Measurements from ENCODE around the gene CROCC2. TPM values are rescaled to one million over a fixed set of nuclear protein-coding genes. Genes with fewer than 3 reads are reported as not detected.

Gene CROCC2
- total and polyA plus RNA-seq, 2 of the 13 experiments (the other 11 are each of a cell fraction or from before 2014, with no cell fraction given): not detected

GRCh38 chr2:240876475-240877251 is 29.5 kb upstream of the CROCC2 start (continued):
- TF ChIP-seq YY1 (IDR thresholded peaks at IDR 0.05; ENCODE audit: insufficient read depth, insufficient replicate concordance, low read depth, low read length): peak; percentile 79
- TF ChIP-seq, protein P1, sequence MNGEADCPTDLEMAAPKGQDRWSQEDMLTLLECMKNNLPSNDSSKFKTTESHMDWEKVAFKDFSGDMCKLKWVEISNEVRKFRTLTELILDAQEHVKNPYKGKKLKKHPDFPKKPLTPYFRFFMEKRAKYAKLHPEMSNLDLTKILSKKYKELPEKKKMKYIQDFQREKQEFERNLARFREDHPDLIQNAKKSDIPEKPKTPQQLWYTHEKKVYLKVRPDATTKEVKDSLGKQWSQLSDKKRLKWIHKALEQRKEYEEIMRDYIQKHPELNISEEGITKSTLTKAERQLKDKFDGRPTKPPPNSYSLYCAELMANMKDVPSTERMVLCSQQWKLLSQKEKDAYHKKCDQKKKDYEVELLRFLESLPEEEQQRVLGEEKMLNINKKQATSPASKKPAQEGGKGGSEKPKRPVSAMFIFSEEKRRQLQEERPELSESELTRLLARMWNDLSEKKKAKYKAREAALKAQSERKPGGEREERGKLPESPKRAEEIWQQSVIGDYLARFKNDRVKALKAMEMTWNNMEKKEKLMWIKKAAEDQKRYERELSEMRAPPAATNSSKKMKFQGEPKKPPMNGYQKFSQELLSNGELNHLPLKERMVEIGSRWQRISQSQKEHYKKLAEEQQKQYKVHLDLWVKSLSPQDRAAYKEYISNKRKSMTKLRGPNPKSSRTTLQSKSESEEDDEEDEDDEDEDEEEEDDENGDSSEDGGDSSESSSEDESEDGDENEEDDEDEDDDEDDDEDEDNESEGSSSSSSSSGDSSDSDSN (CRISPR knock-in tag; IDR thresholded peaks at IDR 0.05): peak; percentile 80
- TF ChIP-seq ZNF576 (CRISPR knock-in tag; IDR thresholded peaks at IDR 0.05): peak; percentile 88; the same call in 1 of the 2 replicates
- TF ChIP-seq ZNF441 (CRISPR knock-in tag; IDR thresholded peaks at IDR 0.05; ENCODE audit: borderline replicate concordance): peak; percentile 90
- no peak for TF ChIP-seq ZBTB8A (CRISPR knock-in tag; IDR thresholded peaks at IDR 0.05; ENCODE audit: borderline replicate concordance, low read depth)
- no peak; the same call in 1 of the 2 replicates for TF ChIP-seq ZSCAN22 (CRISPR knock-in tag; IDR thresholded peaks at IDR 0.05)
- TF ChIP-seq GTF3A (CRISPR knock-in tag; conservative IDR thresholded peaks at IDR 0.05): no peak; the same call in 1 of the 2 replicates
- TF ChIP-seq SOX6 (IDR thresholded peaks at IDR 0.05): no peak
- TF ChIP-seq SOX6 (CRISPR knock-in tag; IDR thresholded peaks at IDR 0.05): peak; percentile 81
- peak; percentile 53; the same call in 1 of the 2 replicates for TF ChIP-seq ZNF740 (CRISPR knock-in tag; IDR thresholded peaks at IDR 0.05)
- TF ChIP-seq MEIS2 (CRISPR knock-in tag; IDR thresholded peaks at IDR 0.05): peak; percentile 81
- TF ChIP-seq TAF15 (IDR thresholded peaks at IDR 0.05; ENCODE audit: low read depth, low read length, poor library complexity, severe bottlenecking): no peak
- no peak for TF ChIP-seq ZBTB14 (CRISPR knock-in tag; IDR thresholded peaks at IDR 0.05)
- no peak for TF ChIP-seq HNRNPH1 (optimal IDR thresholded peaks at IDR 0.05; ENCODE audit: low read depth, low read length)
- peak; percentile 87; the same call in 1 of the 2 replicates for TF ChIP-seq ZNF713 (CRISPR knock-in tag; IDR thresholded peaks at IDR 0.05)
- TF ChIP-seq ZNF451 (CRISPR knock-in tag; IDR thresholded peaks at IDR 0.05): peak; percentile 93
- peak; percentile 95 for TF ChIP-seq ZNF414 (CRISPR knock-in tag; IDR thresholded peaks at IDR 0.05)
- TF ChIP-seq, protein P2, sequence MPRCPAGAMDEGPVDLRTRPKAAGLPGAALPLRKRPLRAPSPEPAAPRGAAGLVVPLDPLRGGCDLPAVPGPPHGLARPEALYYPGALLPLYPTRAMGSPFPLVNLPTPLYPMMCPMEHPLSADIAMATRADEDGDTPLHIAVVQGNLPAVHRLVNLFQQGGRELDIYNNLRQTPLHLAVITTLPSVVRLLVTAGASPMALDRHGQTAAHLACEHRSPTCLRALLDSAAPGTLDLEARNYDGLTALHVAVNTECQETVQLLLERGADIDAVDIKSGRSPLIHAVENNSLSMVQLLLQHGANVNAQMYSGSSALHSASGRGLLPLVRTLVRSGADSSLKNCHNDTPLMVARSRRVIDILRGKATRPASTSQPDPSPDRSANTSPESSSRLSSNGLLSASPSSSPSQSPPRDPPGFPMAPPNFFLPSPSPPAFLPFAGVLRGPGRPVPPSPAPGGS (CRISPR knock-in tag; IDR thresholded peaks at IDR 0.05): no peak; the same call in none of the 2 replicates
- no peak for TF ChIP-seq KLF15 (CRISPR knock-in tag; IDR thresholded peaks at IDR 0.05; ENCODE audit: borderline replicate concordance)
- no peak for TF ChIP-seq ZKSCAN8 (CRISPR knock-in tag; IDR thresholded peaks at IDR 0.05; ENCODE audit: borderline replicate concordance)
- TF ChIP-seq PITX1 (CRISPR knock-in tag; IDR thresholded peaks at IDR 0.05): peak; percentile 86
- TF ChIP-seq TGIF2 (CRISPR knock-in tag; IDR thresholded peaks at IDR 0.05): peak; percentile 59; the same call in 1 of the 2 replicates

Data from HepG2 (cell line).